ENCODE data around the gene CARM1.

CARM1 gene

DNA sequence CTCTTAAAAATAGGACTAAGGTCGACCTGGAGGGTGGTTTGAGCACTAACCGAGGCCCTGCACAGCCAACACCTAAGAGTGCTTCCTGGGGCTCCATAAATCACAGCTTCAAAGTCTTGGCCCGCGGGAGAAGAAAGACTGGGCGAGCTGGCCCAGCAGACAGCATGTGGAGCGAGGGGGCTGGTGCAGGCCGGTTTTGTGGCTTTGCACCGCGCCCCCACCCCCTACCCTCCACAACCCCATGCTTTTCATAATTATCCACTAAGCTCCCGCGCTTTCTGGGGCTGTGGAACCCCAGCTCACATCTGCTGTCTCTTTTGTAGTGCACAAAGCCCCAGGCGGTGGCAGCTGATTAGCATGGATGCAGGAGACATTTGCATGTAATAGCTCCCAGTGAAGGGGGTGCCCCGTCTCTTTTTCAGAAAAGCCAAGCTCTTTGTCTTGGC is 17.1 kb downstream of the CARM1 start:
- Histone ChIP-seq H3K4me3 (ENCODE audit: insufficient read depth, low read depth, low read length, poor library complexity, severe bottlenecking) (no peak overlapping the region), H3K4me1 (ENCODE audit: control insufficient read depth, insufficient read depth, low read length, poor library complexity, severe bottlenecking) (no peaks in the 10 kb centered on the region), H3K27ac (ENCODE audit: insufficient read depth, low read length, poor library complexity, severe bottlenecking) (no peak overlapping the region), H3K27me3 (replicated peaks; ENCODE audit: control insufficient read depth, insufficient read depth, low read length, poor library complexity, severe bottlenecking) (no peaks in the 10 kb centered on the region), H3K9me3 (ENCODE audit: control insufficient read depth, low read length) (no peaks in the 10 kb centered on the region), H3K36me3 (ENCODE audit: control insufficient read depth, insufficient read depth, low read length) (no peaks in the 10 kb centered on the region)
- DNase-seq = no peak

DNA sequence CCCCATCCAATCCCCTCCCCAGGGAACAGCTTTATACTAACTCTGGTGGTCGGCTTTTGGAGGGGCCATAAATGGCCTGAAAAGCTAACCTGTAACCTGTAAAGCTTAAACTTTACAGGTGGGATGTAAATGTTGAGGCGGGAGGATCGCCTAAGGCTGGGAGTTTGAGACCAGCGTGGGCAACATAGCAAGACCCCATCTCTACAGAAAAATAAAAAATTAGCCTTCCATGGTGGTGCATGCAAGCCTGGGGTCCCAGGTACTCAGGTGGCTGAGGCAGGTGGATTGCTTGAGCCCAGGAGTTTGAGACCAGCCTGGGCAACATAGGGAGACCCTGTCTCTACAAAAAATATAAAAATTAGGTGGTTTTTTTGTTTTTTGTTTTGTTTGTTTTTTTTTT is 18.5 kb downstream of the CARM1 start:
- Histone ChIP-seq H3K36me3 (ENCODE audit: control insufficient read depth, insufficient read depth, low read length) (no peaks in the 10 kb centered on the region), H3K27me3 (replicated peaks; ENCODE audit: control insufficient read depth, insufficient read depth, low read length, poor library complexity, severe bottlenecking) (no peaks in the 10 kb centered on the region), H3K9me3 (ENCODE audit: control insufficient read depth, low read length) (no peaks in the 10 kb centered on the region), H3K4me1 (ENCODE audit: control insufficient read depth, insufficient read depth, low read length, poor library complexity, severe bottlenecking) (no peaks in the 10 kb centered on the region), H3K27ac (ENCODE audit: insufficient read depth, low read length, poor library complexity, severe bottlenecking) (no peak overlapping the region), H3K4me3 (ENCODE audit: insufficient read depth, low read depth, low read length, poor library complexity, severe bottlenecking) (no peak overlapping the region)
- no peak for DNase-seq

DNA sequence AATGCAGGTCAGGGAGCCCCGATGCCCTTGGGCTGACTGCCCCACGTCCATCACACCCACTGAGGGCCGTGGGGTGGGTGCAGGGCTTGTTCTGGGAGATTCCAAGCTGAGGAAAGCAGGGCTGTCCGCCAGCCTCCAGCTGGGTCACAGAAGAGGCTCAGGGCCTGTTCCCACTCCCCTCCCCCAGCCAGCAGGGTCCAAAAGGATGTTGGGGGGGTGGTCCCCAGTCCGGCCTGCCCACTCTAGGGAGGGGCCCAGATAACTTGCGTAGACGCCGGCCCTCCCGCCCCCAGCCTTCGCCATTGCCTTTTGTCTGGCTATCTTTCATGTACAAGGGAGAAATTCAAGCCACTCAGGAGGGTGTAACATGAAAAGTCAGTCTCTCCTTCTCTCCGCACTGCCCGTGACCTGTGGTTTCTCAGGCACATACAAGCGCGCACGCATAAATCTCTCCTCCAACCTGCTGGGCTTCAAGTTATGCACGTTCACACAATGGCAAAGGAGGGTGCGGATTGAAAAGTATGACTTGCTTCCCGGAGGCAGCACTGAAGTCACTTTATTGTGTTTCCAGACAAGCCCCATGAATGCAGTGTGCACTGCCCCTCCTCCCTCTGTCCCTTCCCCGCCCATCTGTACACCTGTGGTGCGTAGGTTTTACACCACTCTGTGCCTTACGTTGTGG is 20.2 kb downstream of the CARM1 start:
- Histone ChIP-seq H3K27me3 (replicated peaks; ENCODE audit: control insufficient read depth, insufficient read depth, low read length, poor library complexity, severe bottlenecking) (no peaks in the 10 kb centered on the region), H3K36me3 (ENCODE audit: control insufficient read depth, insufficient read depth, low read length) (no peaks in the 10 kb centered on the region), H3K27ac (ENCODE audit: insufficient read depth, low read length, poor library complexity, severe bottlenecking) (no peak overlapping the region), H3K4me3 (ENCODE audit: insufficient read depth, low read depth, low read length, poor library complexity, severe bottlenecking) (no peak overlapping the region), H3K9me3 (ENCODE audit: control insufficient read depth, low read length) (no peaks in the 10 kb centered on the region), H3K4me1 (ENCODE audit: control insufficient read depth, insufficient read depth, low read length, poor library complexity, severe bottlenecking) (no peaks in the 10 kb centered on the region)
- DNase-seq = no peak

DNA sequence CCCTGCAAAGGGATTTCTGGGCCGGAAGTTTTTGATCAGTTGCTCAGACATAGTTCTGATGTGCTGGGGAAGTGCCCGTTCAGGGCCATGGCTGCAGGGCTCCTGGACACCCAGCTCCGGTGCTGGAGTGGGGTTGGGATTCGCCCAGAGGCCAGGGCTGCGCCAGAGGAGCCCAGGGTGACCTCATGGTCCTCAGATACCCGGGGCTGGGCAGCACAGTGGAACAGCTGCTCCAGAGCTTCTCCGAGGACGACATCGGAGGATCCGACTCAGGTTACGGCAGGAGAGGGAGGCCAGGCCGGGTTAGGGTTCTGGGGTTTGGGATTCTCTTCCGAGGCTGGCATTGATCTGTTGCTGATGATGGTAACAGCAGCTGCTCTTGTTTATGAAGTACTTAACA is 20.9 kb downstream of the CARM1 start:
- no peaks in the 10 kb centered on the region for H3K9me3 ChIP-seq (ENCODE audit: control insufficient read depth, low read length)
- no peaks in the 10 kb centered on the region for H3K27me3 ChIP-seq (replicated peaks; ENCODE audit: control insufficient read depth, insufficient read depth, low read length, poor library complexity, severe bottlenecking)
- no peaks in the 10 kb centered on the region for H3K4me1 ChIP-seq (ENCODE audit: control insufficient read depth, insufficient read depth, low read length, poor library complexity, severe bottlenecking)
- H3K27ac ChIP-seq (ENCODE audit: insufficient read depth, low read length, poor library complexity, severe bottlenecking) = no peak overlapping the region
- DNase-seq = no peak
- H3K36me3 ChIP-seq (ENCODE audit: control insufficient read depth, insufficient read depth, low read length) = no peaks in the 10 kb centered on the region
- H3K4me3 ChIP-seq (ENCODE audit: insufficient read depth, low read depth, low read length, poor library complexity, severe bottlenecking) = no peak overlapping the region

DNA sequence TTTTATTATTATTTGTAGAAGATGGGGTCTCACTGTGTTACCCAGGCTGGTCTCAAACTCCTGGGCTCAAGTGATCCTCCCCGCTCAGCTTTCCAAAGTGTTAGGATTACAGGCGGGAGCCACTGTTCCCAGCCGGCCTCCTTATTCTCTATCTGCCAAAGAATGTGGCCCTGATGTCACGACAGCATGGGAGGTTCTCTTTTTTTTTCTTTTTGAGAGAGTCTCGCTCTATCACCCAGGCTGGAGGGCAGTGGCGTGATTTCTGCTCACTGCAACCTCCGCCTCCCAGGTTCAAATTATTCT is 23.5 kb downstream of the CARM1 start:
- H3K36me3 ChIP-seq (ENCODE audit: control insufficient read depth, insufficient read depth, low read length) = no peaks in the 10 kb centered on the region
- no peaks in the 10 kb centered on the region for H3K9me3 ChIP-seq (ENCODE audit: control insufficient read depth, low read length)
- H3K27ac ChIP-seq (ENCODE audit: insufficient read depth, low read length, poor library complexity, severe bottlenecking) = no peak overlapping the region
- H3K27me3 ChIP-seq (replicated peaks; ENCODE audit: control insufficient read depth, insufficient read depth, low read length, poor library complexity, severe bottlenecking) = no peaks in the 10 kb centered on the region
- no peaks in the 10 kb centered on the region for H3K4me1 ChIP-seq (ENCODE audit: control insufficient read depth, insufficient read depth, low read length, poor library complexity, severe bottlenecking)
- DNase-seq = no peak
- H3K4me3 ChIP-seq (ENCODE audit: insufficient read depth, low read depth, low read length, poor library complexity, severe bottlenecking) = no peak overlapping the region

DNA sequence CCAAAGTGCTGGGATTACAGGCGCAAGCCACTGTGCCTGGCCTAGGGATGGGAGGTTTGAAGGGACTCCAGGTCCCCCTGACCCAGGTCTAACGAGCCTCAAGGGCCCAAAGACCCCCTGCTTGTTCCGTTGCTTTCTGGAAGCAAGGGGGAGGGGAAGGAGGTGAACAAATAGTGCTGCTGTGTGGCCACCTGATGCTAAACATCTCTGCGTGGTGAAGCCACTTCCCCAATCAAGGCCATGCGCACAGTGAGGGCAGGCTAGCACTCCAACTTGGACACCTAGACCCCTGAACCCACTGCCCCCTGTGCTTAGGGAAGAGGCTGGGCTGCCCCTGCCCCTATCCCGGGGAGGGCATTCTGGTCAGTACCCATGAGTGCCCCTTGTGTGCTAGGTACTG is 24.0 kb downstream of the CARM1 start:
- no peak for DNase-seq
- no peak overlapping the region for H3K27ac ChIP-seq (ENCODE audit: insufficient read depth, low read length, poor library complexity, severe bottlenecking)
- no peaks in the 10 kb centered on the region for H3K4me1 ChIP-seq (ENCODE audit: control insufficient read depth, insufficient read depth, low read length, poor library complexity, severe bottlenecking)
- H3K27me3 ChIP-seq (replicated peaks; ENCODE audit: control insufficient read depth, insufficient read depth, low read length, poor library complexity, severe bottlenecking) = no peaks in the 10 kb centered on the region
- no peaks in the 10 kb centered on the region for H3K9me3 ChIP-seq (ENCODE audit: control insufficient read depth, low read length)
- no peak overlapping the region for H3K4me3 ChIP-seq (ENCODE audit: insufficient read depth, low read depth, low read length, poor library complexity, severe bottlenecking)
- H3K36me3 ChIP-seq (ENCODE audit: control insufficient read depth, insufficient read depth, low read length) = no peaks in the 10 kb centered on the region

DNA sequence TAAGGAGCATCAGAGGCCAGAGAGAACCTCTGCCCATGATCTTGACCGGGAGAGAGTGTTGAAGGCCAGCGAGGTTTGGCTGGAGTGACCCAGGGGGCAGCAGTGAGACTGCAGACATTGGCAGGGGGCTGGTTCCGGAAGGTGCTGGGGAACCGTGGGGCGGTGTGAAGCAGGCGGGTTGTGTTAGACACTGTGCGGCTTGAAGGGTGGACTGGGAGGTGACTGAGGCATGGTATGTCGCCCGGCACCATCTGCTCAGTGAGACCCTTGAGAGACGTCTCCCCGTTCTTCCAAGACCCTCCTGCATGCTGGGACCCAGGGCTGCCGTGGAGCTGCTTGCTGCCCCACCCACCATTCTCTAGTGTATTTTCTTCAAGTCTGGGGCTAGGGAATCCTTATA is 24.6 kb downstream of the CARM1 start:
- Histone ChIP-seq H3K4me1 (ENCODE audit: control insufficient read depth, insufficient read depth, low read length, poor library complexity, severe bottlenecking) (no peaks in the 10 kb centered on the region), H3K27ac (ENCODE audit: insufficient read depth, low read length, poor library complexity, severe bottlenecking) (no peak overlapping the region)
- no peak for DNase-seq

DNA sequence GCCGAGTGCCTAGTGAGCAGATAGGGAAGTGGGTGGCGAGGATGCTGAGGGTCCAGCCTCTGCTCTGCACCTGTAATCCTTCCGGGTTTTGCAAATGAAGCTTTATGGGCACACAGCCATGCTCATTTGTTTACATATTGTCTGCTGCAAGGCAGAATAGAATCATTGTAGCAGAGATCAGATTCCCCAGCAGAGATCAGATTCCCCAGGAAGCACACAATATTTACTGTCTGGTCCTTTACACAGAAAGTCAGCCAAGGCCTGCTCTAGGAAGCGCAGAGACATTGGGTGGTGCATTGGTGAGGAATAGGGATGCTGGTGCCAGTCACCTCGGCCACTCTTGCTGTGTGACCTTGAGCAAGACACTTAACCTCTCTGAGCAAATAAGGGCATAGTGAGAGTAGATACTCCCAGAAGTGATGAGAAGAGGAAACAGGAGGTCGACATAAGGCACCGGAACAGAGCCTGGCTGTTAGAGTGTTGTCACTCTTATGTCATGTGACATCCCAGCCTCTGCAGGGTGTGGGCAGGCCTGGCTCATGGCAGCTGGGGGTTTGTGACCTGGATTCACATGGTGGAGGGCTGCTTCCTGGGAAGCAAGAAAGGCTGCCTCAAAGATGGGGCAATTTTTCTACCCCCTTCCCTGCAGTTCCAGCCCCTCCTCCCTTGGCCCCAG is 25.6 kb downstream of the CARM1 start:
- DNase-seq = no peak
- Histone ChIP-seq H3K36me3 (ENCODE audit: control insufficient read depth, insufficient read depth, low read length) (no peaks in the 10 kb centered on the region), H3K27ac (ENCODE audit: insufficient read depth, low read length, poor library complexity, severe bottlenecking) (no peak overlapping the region), H3K9me3 (ENCODE audit: control insufficient read depth, low read length) (no peaks in the 10 kb centered on the region), H3K4me1 (ENCODE audit: control insufficient read depth, insufficient read depth, low read length, poor library complexity, severe bottlenecking) (no peaks in the 10 kb centered on the region), H3K27me3 (replicated peaks; ENCODE audit: control insufficient read depth, insufficient read depth, low read length, poor library complexity, severe bottlenecking) (no peaks in the 10 kb centered on the region), H3K4me3 (ENCODE audit: insufficient read depth, low read depth, low read length, poor library complexity, severe bottlenecking) (no peak overlapping the region)

More for the DNA sequence above, 24.6 kb downstream of the CARM1 start:
- Histone ChIP-seq H3K36me3 (ENCODE audit: control insufficient read depth, insufficient read depth, low read length) (no peaks in the 10 kb centered on the region), H3K4me3 (ENCODE audit: insufficient read depth, low read depth, low read length, poor library complexity, severe bottlenecking) (no peak overlapping the region), H3K27me3 (replicated peaks; ENCODE audit: control insufficient read depth, insufficient read depth, low read length, poor library complexity, severe bottlenecking) (no peaks in the 10 kb centered on the region), H3K9me3 (ENCODE audit: control insufficient read depth, low read length) (no peaks in the 10 kb centered on the region)

DNA sequence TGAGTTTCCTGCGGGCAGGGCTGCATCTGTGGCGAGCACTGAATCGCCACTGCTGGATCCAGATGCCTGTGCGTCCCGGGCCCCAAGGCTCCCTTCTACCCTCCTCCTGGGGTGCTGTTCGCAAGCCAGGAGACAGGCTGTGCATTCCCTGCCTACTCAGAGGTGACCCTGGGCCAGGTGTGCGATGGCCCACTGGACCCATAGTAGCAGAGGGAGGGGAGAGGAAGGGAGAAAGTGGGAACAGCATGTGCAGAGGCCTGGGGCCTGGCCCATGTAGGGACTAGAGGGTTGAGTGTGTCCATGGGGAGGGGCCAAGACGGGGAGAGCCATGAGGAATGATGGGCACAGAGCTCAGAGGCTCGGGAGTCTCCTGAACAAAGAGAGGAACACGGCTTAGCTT is 27.3 kb downstream of the CARM1 start:
- Histone ChIP-seq H3K27ac (ENCODE audit: insufficient read depth, low read length, poor library complexity, severe bottlenecking) (no peak overlapping the region), H3K9me3 (ENCODE audit: control insufficient read depth, low read length) (no peaks in the 10 kb centered on the region), H3K4me3 (ENCODE audit: insufficient read depth, low read depth, low read length, poor library complexity, severe bottlenecking) (no peak overlapping the region), H3K4me1 (ENCODE audit: control insufficient read depth, insufficient read depth, low read length, poor library complexity, severe bottlenecking) (no peaks in the 10 kb centered on the region), H3K36me3 (ENCODE audit: control insufficient read depth, insufficient read depth, low read length) (no peaks in the 10 kb centered on the region), H3K27me3 (replicated peaks; ENCODE audit: control insufficient read depth, insufficient read depth, low read length, poor library complexity, severe bottlenecking) (no peaks in the 10 kb centered on the region)
- DNase-seq = no peak

DNA sequence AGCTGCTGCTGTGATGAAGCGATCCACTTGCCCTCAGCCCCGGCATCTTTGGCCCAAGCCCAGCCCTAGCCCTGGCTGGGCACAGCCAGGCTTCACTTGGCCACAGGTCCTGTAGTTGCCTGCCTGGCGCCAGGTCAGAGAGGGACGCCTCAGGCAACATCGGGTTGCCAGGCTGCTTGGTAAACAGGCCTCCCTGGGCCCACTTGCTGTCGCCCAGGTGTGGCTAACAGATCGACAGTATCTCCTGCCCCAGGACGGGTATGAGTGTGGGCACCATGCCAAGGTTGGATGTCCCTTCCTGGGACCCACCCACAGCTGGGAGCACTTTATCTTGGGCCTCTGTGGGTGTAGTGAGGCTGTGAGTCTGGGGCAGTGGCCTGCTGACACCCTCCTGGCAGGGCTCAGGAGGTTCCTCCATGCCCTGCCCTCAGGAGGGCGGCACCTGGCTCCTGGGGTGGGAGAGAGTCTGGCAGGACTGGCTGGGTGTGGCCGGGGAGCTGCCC is 27.8 kb downstream of the CARM1 start:
- Histone ChIP-seq H3K27ac (ENCODE audit: insufficient read depth, low read length, poor library complexity, severe bottlenecking) (no peak overlapping the region), H3K9me3 (ENCODE audit: control insufficient read depth, low read length) (no peaks in the 10 kb centered on the region), H3K4me1 (ENCODE audit: control insufficient read depth, insufficient read depth, low read length, poor library complexity, severe bottlenecking) (no peaks in the 10 kb centered on the region), H3K27me3 (replicated peaks; ENCODE audit: control insufficient read depth, insufficient read depth, low read length, poor library complexity, severe bottlenecking) (no peaks in the 10 kb centered on the region), H3K36me3 (ENCODE audit: control insufficient read depth, insufficient read depth, low read length) (no peaks in the 10 kb centered on the region), H3K4me3 (ENCODE audit: insufficient read depth, low read depth, low read length, poor library complexity, severe bottlenecking) (no peak overlapping the region)
- no peak for DNase-seq

All from effector memory CD4-positive, alpha-beta T cell (primary cell).